ENCODE data around the gene CCDC171.
"Not testable (repeated sequence)": the region's sequence is repeated elsewhere in the genome, so short reads cannot be mapped to it uniquely, and the experiment has no call there.

The CCDC171 gene

GRCh38 chr9:15552636-15553527, at the start of gene CCDC171:
Gene CCDC171, plus strand, starts transcription at chr9:15553043. Its CDS starts 11,046 bp downstream, at chr9:15564089.
- peak; percentile 57 to 60 for DNase-seq (ENCODE audit: low read depth in 2 of 2)

- no peak for DNase-seq (ENCODE audit: low read depth in 2 of 2)
Measured at GRCh38 chr9:15505921-15506320, 46.9 kb upstream of the CCDC171 start.

GRCh38 chr9:15509931-15510788, 42.7 kb upstream of the CCDC171 start:
- peak; percentile 11 to 40 for DNase-seq (ENCODE audit: low read depth in 2 of 2)

GRCh38 chr9:15510789-15511575, 41.9 kb upstream of the CCDC171 start, which contains the start of gene PSIP1:
Gene PSIP1, minus strand, starts transcription at chr9:15510970. Its CDS starts 782 bp downstream, at chr9:15510188.
- DNase-seq (ENCODE audit: low read depth in 2 of 2), result peak; percentile 64 to 71

GRCh38 chr9:15512204-15512603, 40.6 kb upstream of the CCDC171 start:
- DNase-seq (ENCODE audit: low read depth in 2 of 2), result no peak

- DNase-seq (ENCODE audit: low read depth in 2 of 2), result no peak
Measured at GRCh38 chr9:15512889-15513288, 40.0 kb upstream of the CCDC171 start.

- DNase-seq (ENCODE audit: low read depth in 2 of 2), result no peak
Measured at GRCh38 chr9:15513335-15513734, 39.5 kb upstream of the CCDC171 start.

- no peak for DNase-seq (ENCODE audit: low read depth in 2 of 2)
Measured at GRCh38 chr9:15519831-15520230, 33.0 kb upstream of the CCDC171 start.

- DNase-seq (ENCODE audit: low read depth in 2 of 2), result no peak
Measured at GRCh38 chr9:15521254-15521653, 31.6 kb upstream of the CCDC171 start.

- no peak for DNase-seq (ENCODE audit: low read depth in 2 of 2)
Measured at GRCh38 chr9:15522130-15522755, 30.6 kb upstream of the CCDC171 start.

GRCh38 chr9:15524845-15525455, 27.9 kb upstream of the CCDC171 start:
- DNase-seq (ENCODE audit: low read depth in 2 of 2), result no peak

- DNase-seq (ENCODE audit: low read depth in 2 of 2), result no peak
Measured at GRCh38 chr9:15525958-15526357, 26.9 kb upstream of the CCDC171 start.

GRCh38 chr9:15527035-15527434, 25.8 kb upstream of the CCDC171 start:
- DNase-seq (ENCODE audit: low read depth in 2 of 2), result not testable (repeated sequence)

GRCh38 chr9:15529566-15530324, 23.1 kb upstream of the CCDC171 start:
- no peak for DNase-seq (ENCODE audit: low read depth in 2 of 2)

GRCh38 chr9:15531380-15531779, 21.5 kb upstream of the CCDC171 start:
- no peak for DNase-seq (ENCODE audit: low read depth in 2 of 2)

- no peak for DNase-seq (ENCODE audit: low read depth in 2 of 2)
Measured at GRCh38 chr9:15541872-15542271, 11.0 kb upstream of the CCDC171 start.

- no peak for DNase-seq (ENCODE audit: low read depth in 2 of 2)
Measured at GRCh38 chr9:15542624-15543023, 10.2 kb upstream of the CCDC171 start.

GRCh38 chr9:15543047-15543813, 9.6 kb upstream of the CCDC171 start:
- no peak for DNase-seq (ENCODE audit: low read depth in 2 of 2)

- no peak for DNase-seq (ENCODE audit: low read depth in 2 of 2)
Measured at GRCh38 chr9:15549611-15550010, 3.2 kb upstream of the CCDC171 start.
